DOHH2 (cell line): ENCODE measurements around the gene C1QTNF6.

ENCODE experiments used
- H3F3A ChIP-seq: fragments of 200-600 bp; sonication (generic), shearing (Covaris generic); 2 replicates; pipeline ENCODE4 v1.6.0; 2016; ENCODE audit warnings: antibody characterized with exemption, mild to moderate bottlenecking; ENCODE audit not compliant: control insufficient read depth, insufficient read depth
- H3K27ac ChIP-seq: fragments of 200-600 bp; sonication (generic); 2 replicates; pipeline ENCODE4 v1.5.1; 2014; ENCODE audit warnings: low read depth, mild to moderate bottlenecking, low read length, moderate library complexity
- H3K27me3 ChIP-seq: fragments of 200-600 bp; sonication (generic); 2 replicates; pipeline ENCODE4 v1.6.1; 2014; ENCODE audit warnings: mild to moderate bottlenecking, low read length, mixed read lengths; ENCODE audit not compliant: control insufficient read depth
- H3K36me3 ChIP-seq: fragments of 200-600 bp; sonication (generic); 2 replicates; pipeline ENCODE4 v1.6.1; 2014; ENCODE audit warnings: mild to moderate bottlenecking, low read length, moderate library complexity, mixed read lengths; ENCODE audit not compliant: control insufficient read depth
- H3K4me1 ChIP-seq: fragments of 200-600 bp; sonication (generic); 2 replicates; pipeline ENCODE4 v1.6.1; 2014; ENCODE audit warnings: mild to moderate bottlenecking, low read length, mixed read lengths; ENCODE audit not compliant: control insufficient read depth
- H3K4me2 ChIP-seq: fragments of 200-600 bp; sonication (generic); 2 replicates; pipeline ENCODE4 v1.6.0; 2014; ENCODE audit warnings: mild to moderate bottlenecking, low read length, moderate library complexity
- H3K4me3 ChIP-seq: fragments of 200-600 bp; sonication (generic); 2 replicates; pipeline ENCODE4 v1.5.1; 2014; ENCODE audit warnings: mild to moderate bottlenecking, low read length, mixed read lengths
- H3K79me2 ChIP-seq: fragments of 200-600 bp; sonication (generic); 2 replicates; pipeline ENCODE4 v1.6.1; 2014; ENCODE audit warnings: mild to moderate bottlenecking, low read length, mixed read lengths; ENCODE audit not compliant: control insufficient read depth
- H3K9me2 ChIP-seq: fragments of 200-600 bp; sonication (generic); replicated peaks from 2 replicates; pipeline ENCODE4 v1.6.1; 2014; ENCODE audit warnings: mild to moderate bottlenecking, low read length, mixed read lengths; ENCODE audit not compliant: control insufficient read depth
- H3K9me3 ChIP-seq: fragments of 200-600 bp; sonication (generic); 2 replicates; pipeline ENCODE4 v1.6.1; 2014; ENCODE audit warnings: antibody characterized with exemption, low read length, mixed read lengths; ENCODE audit not compliant: control insufficient read depth, insufficient read depth
- H4K20me1 ChIP-seq: fragments of 200-600 bp; sonication (generic); 2 replicates; pipeline ENCODE4 v1.6.0; 2014; ENCODE audit warnings: low read depth, mild to moderate bottlenecking, antibody characterized with exemption, low read length, moderate library complexity; ENCODE audit not compliant: control insufficient read depth, insufficient read depth
- CTCF ChIP-seq: fragments of 200-600 bp; sonication (generic); IDR thresholded peaks from one replicate; pipeline ENCODE4 v1.5.1; 2014; ENCODE audit warnings: antibody characterized with exemption, mild to moderate bottlenecking, low read depth, low read length; ENCODE audit not compliant: poor library complexity, severe bottlenecking
- EZH2phosphoT487 ChIP-seq: fragments of 200-600 bp; sonication (generic); IDR thresholded peaks from 2 replicates; pipeline ENCODE4 v1.6.1; 2017; ENCODE audit warnings: borderline replicate concordance, mild to moderate bottlenecking, antibody characterized with exemption, low read length, moderate library complexity, mixed read lengths

The C1QTNF6 gene

GRCh38 chr22:37141971-37142370 is 46.1 kb downstream of the C1QTNF6 start:
- Histone ChIP-seq H4K20me1 (no peaks in the 10 kb centered on the region), H3K36me3 (no peaks in the 10 kb centered on the region), H3K4me2 (no peak overlapping the region), H3K9me2 (no peaks in the 10 kb centered on the region), H3K4me3 (no peak overlapping the region), H3K4me1 (no peaks in the 10 kb centered on the region), H3K9me3 (no peaks in the 10 kb centered on the region), H3K27me3 (no peaks in the 10 kb centered on the region), H3K79me2 (no peaks in the 10 kb centered on the region), H3F3A (no peaks in the 10 kb centered on the region), H3K27ac (no peak overlapping the region)
- TF ChIP-seq CTCF (no peak), EZH2phosphoT487 (no peak)

GRCh38 chr22:37141476-37141875 is 46.6 kb downstream of the C1QTNF6 start:
- no peaks in the 10 kb centered on the region for H3F3A ChIP-seq
- no peak overlapping the region for H3K4me2 ChIP-seq
- H4K20me1 ChIP-seq = no peaks in the 10 kb centered on the region
- no peaks in the 10 kb centered on the region for H3K36me3 ChIP-seq
- H3K27ac ChIP-seq = no peak overlapping the region
- no peaks in the 10 kb centered on the region for H3K9me3 ChIP-seq
- TF ChIP-seq CTCF (no peak), EZH2phosphoT487 (no peak)
- no peaks in the 10 kb centered on the region for H3K9me2 ChIP-seq
- H3K4me1 ChIP-seq = no peaks in the 10 kb centered on the region
- no peak overlapping the region for H3K4me3 ChIP-seq
- no peaks in the 10 kb centered on the region for H3K27me3 ChIP-seq
- no peaks in the 10 kb centered on the region for H3K79me2 ChIP-seq

GRCh38 chr22:37140686-37141323 is 47.2 kb downstream of the C1QTNF6 start:
- H3K4me1 ChIP-seq = no peaks in the 10 kb centered on the region
- no peak overlapping the region for H3K27ac ChIP-seq
- H4K20me1 ChIP-seq = no peaks in the 10 kb centered on the region
- no peak overlapping the region for H3K4me3 ChIP-seq
- H3K36me3 ChIP-seq = no peaks in the 10 kb centered on the region
- no peaks in the 10 kb centered on the region for H3K9me2 ChIP-seq
- TF ChIP-seq CTCF (no peak), EZH2phosphoT487 (no peak)
- H3K79me2 ChIP-seq = no peaks in the 10 kb centered on the region
- no peak overlapping the region for H3K4me2 ChIP-seq
- H3K9me3 ChIP-seq = no peaks in the 10 kb centered on the region
- no peaks in the 10 kb centered on the region for H3K27me3 ChIP-seq
- no peaks in the 10 kb centered on the region for H3F3A ChIP-seq

GRCh38 chr22:37139762-37140161 is 48.3 kb downstream of the C1QTNF6 start:
- no peaks in the 10 kb centered on the region for H3F3A ChIP-seq
- H3K27me3 ChIP-seq = no peaks in the 10 kb centered on the region
- no peaks in the 10 kb centered on the region for H3K9me3 ChIP-seq
- H4K20me1 ChIP-seq = no peaks in the 10 kb centered on the region
- H3K4me3 ChIP-seq = no peak overlapping the region
- no peak overlapping the region for H3K27ac ChIP-seq
- no peaks in the 10 kb centered on the region for H3K4me1 ChIP-seq
- H3K79me2 ChIP-seq = no peaks in the 10 kb centered on the region
- no peaks in the 10 kb centered on the region for H3K9me2 ChIP-seq
- no peak for TF ChIP-seq EZH2phosphoT487
- no peak for TF ChIP-seq CTCF
- no peaks in the 10 kb centered on the region for H3K36me3 ChIP-seq
- no peak overlapping the region for H3K4me2 ChIP-seq
